RWPE1 (cell line): ENCODE data around the gene SPATA31A6.
A peak's percentile ranks its signal among the peaks of the same experiment; 100 is the strongest.
"Not testable (repeated sequence)": the region's sequence is repeated elsewhere in the genome, so short reads cannot be mapped to it uniquely, and the experiment has no call there.

Experiments used
- CTCF ChIA-PET: fragments of 350-600 bp; sonication (Branson Sonifier 250); formaldehyde crosslinking; extraction: SDS; loops from one replicate; lab custom pipeline; 2021; lab: Yijun Ruan, JAX
- POLR2A ChIA-PET: fragments of 400-600 bp; formaldehyde crosslinking; extraction: SDS; loops from one replicate; lab custom pipeline; 2020; ENCODE audit warnings: antibody characterized with exemption; ENCODE audit not compliant: low non-redundant PET; lab: Yijun Ruan, JAX
- DNase-seq: peaks from one replicate; pipeline ENCODE4 v3.0.0; 2012; ENCODE audit warnings: low spot score
- H3K27ac ChIP-seq: fragments of 450-650 bp; 2 replicates; pipeline ENCODE4 v1.5.1; 2017
- TF ChIP-seq, protein P1 (sequence below): fragments of 450-650 bp; conservative IDR thresholded peaks from 2 replicates; pipeline ENCODE4 v1.5.1; 2017; ENCODE audit warnings: low read depth, mild to moderate bottlenecking

SPATA31A6 gene

DNA sequence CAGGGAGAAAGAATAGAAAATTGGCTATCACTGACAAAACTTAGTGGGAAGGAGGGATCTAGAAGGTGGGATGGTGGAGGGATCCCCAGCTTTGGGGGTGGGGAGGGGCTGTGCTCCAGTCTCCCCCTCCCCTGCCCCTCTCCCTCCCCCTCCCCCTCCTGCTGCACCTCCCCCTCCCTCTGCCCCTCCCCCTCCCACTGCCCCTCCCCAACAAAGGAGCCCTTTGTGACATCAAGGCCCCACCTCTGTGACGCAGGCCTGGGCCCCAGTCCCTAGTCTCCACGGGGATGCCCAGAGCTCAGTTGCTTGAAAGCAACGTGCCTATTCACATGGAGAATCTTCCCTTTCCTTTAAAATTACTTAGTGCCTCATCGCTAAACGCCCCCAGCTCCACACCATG is at the start of gene SPATA31A6:
SPATA31A6 (plus strand) TSS at position 301 of the 400 bp plus-strand sequence; CDS start at position 330, 29 bp downstream.
- CTCF ChIA-PET, POLR2A ChIA-PET, DNase-seq: not testable (repeated sequence)

DNA sequence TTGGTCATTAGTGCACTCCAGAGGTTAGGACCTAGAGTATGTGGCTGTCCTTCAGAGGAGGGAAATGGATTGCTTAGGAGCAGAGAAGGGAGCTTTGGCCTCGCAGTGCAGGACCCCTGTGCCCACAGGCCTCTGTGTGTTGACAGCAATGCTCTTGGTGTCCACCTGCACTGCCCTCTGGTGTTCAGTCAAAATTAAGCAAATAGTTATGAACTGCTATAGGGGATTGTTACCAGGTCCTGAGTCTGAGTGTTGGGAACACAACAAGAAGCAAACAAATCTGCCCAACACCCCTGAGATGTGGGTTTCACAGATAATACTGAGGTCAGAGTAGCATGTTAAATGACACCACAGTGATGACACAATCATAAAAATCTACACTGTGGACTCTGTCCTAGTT is 23.2 kb upstream of the SPATA31A6 start:
- CTCF ChIA-PET, DNase-seq, POLR2A ChIA-PET, H3K27ac ChIP-seq: not testable (repeated sequence)
- TF ChIP-seq, protein P1, sequence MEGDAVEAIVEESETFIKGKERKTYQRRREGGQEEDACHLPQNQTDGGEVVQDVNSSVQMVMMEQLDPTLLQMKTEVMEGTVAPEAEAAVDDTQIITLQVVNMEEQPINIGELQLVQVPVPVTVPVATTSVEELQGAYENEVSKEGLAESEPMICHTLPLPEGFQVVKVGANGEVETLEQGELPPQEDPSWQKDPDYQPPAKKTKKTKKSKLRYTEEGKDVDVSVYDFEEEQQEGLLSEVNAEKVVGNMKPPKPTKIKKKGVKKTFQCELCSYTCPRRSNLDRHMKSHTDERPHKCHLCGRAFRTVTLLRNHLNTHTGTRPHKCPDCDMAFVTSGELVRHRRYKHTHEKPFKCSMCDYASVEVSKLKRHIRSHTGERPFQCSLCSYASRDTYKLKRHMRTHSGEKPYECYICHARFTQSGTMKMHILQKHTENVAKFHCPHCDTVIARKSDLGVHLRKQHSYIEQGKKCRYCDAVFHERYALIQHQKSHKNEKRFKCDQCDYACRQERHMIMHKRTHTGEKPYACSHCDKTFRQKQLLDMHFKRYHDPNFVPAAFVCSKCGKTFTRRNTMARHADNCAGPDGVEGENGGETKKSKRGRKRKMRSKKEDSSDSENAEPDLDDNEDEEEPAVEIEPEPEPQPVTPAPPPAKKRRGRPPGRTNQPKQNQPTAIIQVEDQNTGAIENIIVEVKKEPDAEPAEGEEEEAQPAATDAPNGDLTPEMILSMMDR: peak; percentile 33; the same call in 1 of the 2 replicates

More for the DNA sequence above, at the start of gene SPATA31A6:
- not testable (repeated sequence) for H3K27ac ChIP-seq

DNA sequence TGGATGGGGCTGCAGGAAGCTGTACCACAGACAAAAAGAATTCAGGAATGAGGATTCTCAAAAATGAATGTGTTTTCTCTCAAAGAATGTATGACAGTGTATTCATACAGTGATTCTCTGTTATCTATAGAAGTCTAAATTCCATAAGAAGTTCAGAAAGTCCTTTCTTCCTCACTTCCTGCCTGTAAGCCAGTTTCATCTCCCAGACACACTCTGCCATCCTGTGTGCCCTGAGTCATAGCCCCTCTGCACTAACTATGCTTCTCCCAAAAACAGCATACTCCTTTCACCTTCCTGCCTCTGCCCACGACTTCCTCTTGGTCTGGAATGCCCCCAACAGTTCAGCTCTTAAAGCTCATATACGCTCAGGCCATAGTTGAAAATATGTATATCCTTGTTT is 36.4 kb downstream of the SPATA31A6 start:
- POLR2A ChIA-PET, DNase-seq, H3K27ac ChIP-seq, CTCF ChIA-PET: not testable (repeated sequence)

DNA sequence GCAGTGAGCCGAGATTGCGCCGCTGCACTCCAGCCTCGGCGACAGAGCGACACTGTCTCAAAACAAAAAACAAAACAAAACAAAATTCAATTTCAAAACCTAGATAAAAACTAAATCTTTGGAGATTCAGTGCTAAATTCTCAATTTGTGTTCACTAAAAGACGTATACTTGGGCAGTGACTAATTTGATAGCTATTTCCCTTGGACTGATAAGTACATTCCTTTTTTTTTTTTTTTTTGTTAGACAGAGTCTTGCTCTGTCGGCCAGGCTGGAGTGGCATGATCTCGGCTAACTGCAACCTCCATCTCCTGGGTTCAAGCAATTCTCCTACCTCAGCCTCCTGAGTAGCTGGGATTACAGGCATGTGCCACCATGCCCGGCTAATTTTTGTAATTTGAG is 39.8 kb downstream of the SPATA31A6 start:
- H3K27ac ChIP-seq, DNase-seq, POLR2A ChIA-PET, CTCF ChIA-PET: not testable (repeated sequence)

DNA sequence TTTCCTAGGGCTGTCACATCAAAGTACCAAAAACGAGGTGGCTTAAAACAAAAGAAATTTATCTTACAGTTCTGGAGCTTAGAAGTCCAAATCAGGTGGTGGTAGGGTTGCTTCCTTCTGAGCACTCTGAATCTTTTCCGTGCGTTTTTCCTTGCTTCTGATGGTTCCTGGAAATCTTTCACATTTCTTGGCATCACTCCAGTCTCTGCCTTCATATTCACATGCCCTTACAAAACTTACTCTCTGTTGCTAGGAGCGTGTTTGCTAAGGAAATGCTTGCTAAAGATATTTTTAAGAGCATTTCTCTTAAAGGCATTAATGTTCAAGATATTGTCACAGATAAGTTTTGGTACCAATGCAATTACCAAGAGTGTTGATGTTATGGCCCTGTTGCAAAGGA is 49.6 kb downstream of the SPATA31A6 start:
- CTCF ChIA-PET, H3K27ac ChIP-seq, POLR2A ChIA-PET, DNase-seq: not testable (repeated sequence)

DNA sequence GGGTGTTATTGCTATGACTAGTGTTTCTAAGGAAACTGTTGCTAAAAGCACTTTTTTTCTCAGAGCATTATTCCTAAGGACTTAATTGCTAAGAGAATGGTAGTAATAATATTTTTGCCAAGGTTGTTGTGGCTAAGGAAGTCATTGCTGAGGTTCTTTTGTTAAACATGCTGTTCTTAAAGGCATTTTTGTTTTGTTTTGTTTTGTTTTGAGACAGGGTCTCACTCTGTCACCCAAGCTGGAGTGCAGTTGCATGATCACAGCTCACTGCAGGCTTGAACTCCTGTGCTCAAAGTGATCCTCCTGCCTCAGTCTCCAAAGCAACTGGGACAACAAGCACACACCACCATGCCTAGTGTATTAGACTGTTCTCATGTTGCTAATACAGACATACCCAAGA is 51.2 kb downstream of the SPATA31A6 start:
- H3K27ac ChIP-seq, CTCF ChIA-PET, DNase-seq, POLR2A ChIA-PET: not testable (repeated sequence)

DNA sequence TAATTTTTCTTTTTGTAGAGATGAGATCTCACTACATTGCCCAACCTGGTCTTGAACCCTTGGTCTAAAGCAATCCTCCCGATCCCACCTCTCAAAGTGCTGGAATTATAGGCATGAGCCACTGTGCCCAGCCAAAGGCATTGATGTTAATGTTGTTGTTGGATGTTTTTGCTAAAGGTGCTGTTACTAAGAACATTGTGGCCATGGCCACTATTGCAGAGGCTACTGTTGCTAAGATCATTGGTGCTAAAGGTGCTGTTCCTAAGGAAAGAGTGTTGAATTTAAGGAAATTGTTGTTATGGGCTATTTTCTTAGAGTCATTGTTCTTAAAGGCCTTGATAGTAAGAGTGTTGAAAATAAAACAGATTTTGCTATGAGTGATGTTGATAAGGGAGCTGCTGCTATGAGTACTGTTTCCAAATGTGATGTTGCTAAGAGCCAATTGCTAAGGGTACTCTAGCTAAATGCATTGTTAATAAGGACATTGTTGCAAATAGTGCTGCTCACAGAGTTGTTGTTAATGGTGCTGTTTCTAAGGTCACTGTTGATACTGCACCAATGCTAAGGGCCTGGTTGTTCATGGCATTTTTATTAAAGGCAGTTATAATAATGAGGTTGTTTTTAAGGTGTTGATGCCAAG is 52.0 kb downstream of the SPATA31A6 start:
- DNase-seq, CTCF ChIA-PET, POLR2A ChIA-PET, H3K27ac ChIP-seq: not testable (repeated sequence)

DNA sequence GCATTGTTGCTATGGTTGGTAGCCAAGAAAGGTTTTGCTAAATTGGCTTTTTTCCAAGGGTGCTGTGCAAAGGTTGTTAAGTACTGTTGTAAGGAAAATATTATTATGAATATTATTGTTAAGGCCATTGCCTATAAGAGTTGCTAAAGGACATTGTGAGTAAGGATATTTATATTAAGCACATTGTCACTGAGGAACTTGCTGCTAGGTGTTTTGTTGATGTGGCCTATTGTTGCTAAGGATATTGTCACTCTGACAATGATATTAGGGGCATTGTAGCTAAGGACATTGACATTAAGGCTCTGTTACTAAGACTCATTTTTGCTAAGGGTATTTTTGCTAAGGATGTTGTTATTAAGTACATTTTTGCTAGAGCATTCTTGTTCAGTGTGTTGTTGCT is 52.6 kb downstream of the SPATA31A6 start:
- H3K27ac ChIP-seq, POLR2A ChIA-PET, CTCF ChIA-PET, DNase-seq: not testable (repeated sequence)

DNA sequence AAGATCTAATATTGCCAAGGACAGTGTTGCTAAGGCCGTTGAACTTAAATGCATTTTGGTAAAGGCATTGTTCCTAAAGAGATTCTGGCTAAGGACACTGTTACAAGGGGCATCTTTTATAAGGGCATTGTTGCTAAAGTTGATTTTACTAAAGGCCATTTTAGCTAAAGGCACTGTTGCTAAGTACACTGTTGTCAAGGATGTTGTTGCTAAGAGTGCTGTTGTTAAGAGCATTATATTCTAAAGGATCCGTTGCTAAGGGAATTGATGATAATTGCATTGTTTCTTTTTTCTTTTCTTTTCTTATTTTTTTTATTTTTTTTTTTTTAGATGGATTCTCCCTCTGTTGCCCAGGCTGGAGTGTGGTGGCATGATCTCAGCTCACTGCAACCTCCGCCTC is 53.9 kb downstream of the SPATA31A6 start:
- DNase-seq, H3K27ac ChIP-seq, POLR2A ChIA-PET, CTCF ChIA-PET: not testable (repeated sequence)

DNA sequence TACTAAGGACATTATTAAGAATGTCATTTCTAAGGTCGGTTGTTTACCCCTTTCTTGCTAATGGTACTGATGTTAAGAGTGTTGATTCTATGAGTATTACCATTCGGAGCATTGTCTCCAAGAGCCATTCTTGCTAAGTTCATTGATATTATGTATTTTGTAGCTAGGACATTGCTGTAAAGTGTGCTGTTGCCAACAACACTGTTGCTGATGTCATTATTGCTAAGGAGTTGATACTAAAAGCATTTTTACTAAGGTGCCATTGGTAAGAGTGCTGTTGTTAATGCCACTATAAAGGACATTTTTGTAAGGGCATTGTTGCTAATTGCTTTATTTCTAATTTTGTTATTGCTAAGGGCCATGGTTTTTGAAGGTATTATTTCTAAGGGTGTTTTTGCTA is 55.4 kb downstream of the SPATA31A6 start:
- POLR2A ChIA-PET, DNase-seq, H3K27ac ChIP-seq, CTCF ChIA-PET: not testable (repeated sequence)
